HT1080 (cell line): ENCODE measurements around the gene ZCCHC3. TPM values are rescaled to one million over a fixed set of nuclear protein-coding genes. Genes with fewer than 3 reads are reported as not detected.
"Not testable (repeated sequence)": the region's sequence is repeated elsewhere in the genome, so short reads cannot be mapped to it uniquely, and the experiment has no call there.

ENCODE experiments used
- DNase-seq: peaks from one replicate; pipeline ENCODE4 v3.0.0-alpha.2; 2015; ENCODE audit warnings: low read depth
- polyA plus RNA-seq, 2 experiments: library from polyadenylated mRNA; depleted of rRNA; stranded (reverse); fragments of >200 nt; gene quantifications; 2 replicates each; pipeline ENCODE4 v1.2.3, GENCODE V29; 2015
- total RNA-seq: library from RNA; depleted of rRNA; stranded (reverse); fragments of >200 nt; shearing (Covaris generic); gene quantifications from 2 replicates; pipeline ENCODE4 v1.2.3, GENCODE V29; 2014; rRNA removed

Gene ZCCHC3, protein sequence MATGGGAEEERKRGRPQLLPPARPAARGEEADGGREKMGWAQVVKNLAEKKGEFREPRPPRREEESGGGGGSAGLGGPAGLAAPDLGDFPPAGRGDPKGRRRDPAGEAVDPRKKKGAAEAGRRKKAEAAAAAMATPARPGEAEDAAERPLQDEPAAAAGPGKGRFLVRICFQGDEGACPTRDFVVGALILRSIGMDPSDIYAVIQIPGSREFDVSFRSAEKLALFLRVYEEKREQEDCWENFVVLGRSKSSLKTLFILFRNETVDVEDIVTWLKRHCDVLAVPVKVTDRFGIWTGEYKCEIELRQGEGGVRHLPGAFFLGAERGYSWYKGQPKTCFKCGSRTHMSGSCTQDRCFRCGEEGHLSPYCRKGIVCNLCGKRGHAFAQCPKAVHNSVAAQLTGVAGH
- total RNA-seq, result 17.3 and 22.2 TPM in 2 replicates
- 14.9 and 17.1 TPM in 2 replicates for polyA plus RNA-seq (2015; cell fraction: cytosol; rRNA removed)
- 11.4 and 13.0 TPM in 2 replicates for polyA plus RNA-seq (2015; cell fraction: nucleus; rRNA removed)

DNA sequence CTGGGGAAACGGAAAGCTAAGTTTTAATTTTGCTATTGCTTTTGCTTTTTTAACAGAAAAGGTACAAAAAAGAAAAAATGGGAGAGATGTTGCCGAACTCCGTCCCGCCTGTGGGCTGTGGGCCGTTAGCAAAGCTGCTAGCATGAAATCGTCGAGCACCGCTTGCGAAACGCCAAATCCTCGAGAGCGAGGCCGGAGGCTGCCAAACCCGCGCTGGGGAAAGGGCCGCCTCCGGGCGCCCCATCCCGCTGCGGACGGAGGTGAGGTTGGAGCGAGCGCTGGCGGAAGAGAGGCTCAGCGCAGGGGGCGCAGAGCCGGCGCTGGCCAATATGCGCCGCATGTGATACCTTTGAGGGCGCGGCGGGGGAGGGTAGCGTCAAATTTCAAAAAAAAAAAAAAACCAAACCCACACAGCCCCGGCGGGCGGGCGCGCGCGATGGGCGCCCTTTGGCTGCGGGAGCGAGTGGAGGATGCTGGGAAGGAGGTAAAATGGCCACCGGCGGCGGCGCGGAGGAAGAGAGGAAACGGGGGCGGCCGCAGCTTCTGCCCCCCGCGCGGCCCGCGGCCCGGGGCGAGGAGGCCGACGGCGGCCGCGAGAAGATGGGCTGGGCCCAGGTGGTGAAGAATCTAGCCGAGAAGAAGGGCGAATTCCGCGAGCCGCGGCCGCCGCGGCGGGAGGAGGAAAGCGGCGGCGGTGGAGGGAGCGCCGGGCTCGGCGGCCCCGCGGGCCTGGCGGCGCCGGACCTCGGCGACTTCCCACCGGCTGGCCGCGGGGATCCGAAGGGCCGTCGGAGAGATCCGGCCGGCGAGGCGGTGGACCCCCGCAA, at the start of gene ZCCHC3:
TSS of gene ZCCHC3 (plus strand) at position 473 of the 827 bp plus-strand sequence. CDS start at position 490, 17 bp downstream.
- peak; percentile 97 for DNase-seq

DNA sequence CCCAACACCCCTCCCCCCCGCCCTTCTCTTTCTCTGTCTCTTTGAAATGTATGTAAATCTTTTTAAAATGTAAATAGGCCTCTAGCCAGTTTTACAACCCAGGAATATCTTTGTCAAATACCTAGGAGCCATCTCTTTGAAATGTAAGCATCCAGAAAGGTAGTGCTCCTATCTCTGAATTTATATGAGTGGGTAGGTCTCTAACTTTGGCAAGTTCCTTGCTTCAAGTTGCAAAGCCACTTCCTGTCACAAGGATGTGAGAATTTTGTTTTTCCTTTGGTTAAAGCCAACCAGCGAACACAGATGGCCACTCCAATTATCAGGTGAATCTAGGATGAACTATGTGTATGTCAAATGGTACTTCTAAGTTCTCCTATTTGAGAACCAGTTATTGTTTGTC, 46.0 kb upstream of the ZCCHC3 start:
- no peak for DNase-seq

DNA sequence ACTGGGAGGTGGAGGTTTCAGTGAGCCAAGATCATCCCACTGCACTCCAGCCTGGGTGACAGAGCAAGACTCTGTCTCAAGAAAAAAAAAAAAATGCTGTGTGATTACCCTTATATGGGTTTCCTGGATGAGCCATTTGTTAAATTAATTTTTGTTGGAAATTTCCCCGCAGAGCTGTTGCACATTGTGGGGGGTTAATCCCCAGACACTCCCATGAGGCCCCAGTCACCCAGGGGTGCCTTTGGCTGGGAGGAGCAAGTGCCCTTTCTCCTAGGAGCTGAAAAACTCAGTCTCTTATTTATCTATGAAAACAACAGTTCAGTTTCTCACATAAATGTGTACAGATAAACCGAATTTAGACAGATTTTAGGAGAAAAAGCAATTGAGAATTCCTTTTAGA, 44.6 kb upstream of the ZCCHC3 start:
- DNase-seq, result no peak

DNA sequence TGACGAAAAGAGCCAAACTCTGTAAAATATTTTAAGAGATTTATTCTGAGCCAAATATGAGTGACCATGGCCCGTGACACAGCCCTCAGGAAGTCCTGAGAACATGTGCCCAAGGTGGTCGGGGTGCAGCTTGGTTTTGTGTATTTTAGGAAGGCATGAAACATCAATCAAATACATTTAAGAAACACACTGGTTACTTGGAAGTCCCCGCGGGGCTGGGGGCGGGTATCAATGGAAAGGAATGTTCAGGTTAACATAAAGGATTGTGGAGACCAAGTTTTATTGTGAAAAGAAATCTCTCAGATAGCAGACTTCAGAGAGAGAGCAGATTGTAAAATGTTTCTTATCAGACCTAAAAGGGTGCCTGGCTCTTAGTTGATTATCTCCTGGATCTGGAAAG, 43.9 kb upstream of the ZCCHC3 start:
- not testable (repeated sequence) for DNase-seq

DNA sequence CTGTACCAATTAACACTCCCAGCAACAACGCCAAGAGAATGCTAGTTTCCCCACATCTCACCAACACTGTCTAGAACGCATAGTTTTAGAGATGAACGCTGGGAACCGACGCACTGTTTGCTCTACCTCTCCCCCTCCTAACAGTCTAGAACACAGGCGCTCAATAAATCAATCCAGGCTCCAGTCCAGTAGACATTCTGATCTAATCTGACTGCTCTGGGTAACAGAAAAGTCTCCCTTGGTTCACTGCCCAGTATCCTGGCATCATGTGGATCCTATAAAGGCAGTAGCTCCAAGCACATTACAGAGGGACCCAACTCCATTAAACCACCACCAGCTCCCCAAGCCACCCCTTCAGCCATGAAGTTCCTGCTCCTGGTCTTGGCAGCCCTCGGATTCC, 40.0 kb upstream of the ZCCHC3 start, which contains the start of gene DEFB132:
TSS of gene DEFB132 (plus strand) at position 306 of the 400 bp plus-strand sequence. CDS start at position 361, 55 bp downstream.
- DNase-seq, result no peak

DNA sequence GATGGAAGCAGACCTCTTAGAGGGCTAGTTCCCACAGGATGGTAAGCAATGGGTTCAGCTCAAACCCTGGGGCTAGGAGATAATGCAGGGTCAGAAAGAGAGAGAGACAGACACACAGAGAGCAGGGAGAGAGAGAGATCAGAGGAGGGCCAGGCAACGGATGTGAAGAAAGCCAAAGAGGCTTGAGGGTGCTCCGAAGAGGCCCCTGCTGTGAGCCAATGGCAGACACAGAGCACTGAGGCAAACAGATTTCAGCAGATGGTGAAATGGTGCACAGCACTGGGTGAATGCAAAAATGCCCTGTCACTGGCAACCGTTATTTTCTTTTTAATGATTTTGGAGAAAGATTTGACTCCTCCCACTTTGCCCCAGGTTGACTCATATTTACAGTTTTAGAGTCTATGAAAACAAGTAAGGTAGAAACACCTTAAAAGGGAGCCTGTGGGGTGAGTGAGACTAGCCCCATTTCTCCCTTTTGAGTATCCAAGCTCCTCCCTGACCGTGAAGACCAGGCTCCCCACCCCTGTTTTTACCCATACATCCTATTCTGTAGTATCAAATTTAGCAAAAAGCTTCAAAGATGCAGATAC, 39.0 kb upstream of the ZCCHC3 start:
- no peak for DNase-seq

DNA sequence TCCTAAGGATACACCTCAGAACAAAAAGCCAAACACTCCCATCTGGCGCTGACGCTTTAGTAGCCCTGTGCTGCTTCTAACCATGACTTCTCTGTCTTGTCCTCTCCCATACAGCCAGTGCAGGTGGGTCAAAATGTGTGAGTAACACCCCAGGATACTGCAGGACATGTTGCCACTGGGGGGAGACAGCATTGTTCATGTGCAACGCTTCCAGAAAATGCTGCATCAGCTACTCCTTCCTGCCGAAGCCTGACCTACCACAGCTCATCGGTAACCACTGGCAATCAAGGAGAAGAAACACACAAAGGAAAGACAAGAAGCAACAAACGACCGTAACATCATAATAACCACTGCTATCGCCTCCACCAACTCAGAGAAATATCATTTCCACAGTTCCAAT, 38.4 kb upstream of the ZCCHC3 start:
- peak; percentile 55 for DNase-seq

DNA sequence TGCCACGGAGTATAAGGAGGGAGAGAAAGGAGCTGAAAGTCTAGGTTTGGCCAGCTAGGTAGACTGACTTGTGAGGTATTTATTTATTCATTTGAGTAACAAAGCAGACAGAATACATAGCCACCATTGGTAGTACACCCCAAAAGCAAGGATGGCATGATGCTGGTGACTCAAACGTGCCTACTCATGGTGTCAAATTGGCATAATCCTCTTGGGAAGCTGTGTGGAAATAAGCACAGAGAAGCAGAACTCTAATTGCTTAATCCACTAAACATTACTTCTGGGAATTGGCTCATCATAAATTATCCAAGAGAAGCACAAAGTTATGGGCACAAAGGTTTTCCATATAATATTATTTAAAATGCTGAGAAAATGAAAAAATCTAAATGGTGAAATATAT, 37.4 kb upstream of the ZCCHC3 start:
- no peak for DNase-seq

DNA sequence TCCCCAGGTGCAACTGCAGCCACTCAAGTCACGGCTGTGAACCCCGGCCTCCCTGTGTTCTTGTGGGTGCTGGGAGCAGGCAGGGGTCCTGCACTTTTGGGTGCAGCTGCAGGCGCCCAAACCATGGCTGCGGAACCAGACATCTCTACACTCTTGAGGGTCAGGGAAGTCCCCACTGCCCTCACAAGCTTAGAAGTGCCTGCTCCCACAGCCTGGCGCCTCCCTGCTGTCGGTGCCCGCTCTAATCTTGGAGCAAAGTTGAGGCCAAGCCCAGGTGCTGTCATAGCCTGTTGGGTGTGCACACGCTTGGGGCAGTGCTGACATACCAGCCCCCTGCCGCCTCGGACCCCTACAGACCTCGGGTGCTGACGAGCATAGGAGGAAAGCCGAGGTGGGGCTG, 33.7 kb upstream of the ZCCHC3 start:
- no peak for DNase-seq

DNA sequence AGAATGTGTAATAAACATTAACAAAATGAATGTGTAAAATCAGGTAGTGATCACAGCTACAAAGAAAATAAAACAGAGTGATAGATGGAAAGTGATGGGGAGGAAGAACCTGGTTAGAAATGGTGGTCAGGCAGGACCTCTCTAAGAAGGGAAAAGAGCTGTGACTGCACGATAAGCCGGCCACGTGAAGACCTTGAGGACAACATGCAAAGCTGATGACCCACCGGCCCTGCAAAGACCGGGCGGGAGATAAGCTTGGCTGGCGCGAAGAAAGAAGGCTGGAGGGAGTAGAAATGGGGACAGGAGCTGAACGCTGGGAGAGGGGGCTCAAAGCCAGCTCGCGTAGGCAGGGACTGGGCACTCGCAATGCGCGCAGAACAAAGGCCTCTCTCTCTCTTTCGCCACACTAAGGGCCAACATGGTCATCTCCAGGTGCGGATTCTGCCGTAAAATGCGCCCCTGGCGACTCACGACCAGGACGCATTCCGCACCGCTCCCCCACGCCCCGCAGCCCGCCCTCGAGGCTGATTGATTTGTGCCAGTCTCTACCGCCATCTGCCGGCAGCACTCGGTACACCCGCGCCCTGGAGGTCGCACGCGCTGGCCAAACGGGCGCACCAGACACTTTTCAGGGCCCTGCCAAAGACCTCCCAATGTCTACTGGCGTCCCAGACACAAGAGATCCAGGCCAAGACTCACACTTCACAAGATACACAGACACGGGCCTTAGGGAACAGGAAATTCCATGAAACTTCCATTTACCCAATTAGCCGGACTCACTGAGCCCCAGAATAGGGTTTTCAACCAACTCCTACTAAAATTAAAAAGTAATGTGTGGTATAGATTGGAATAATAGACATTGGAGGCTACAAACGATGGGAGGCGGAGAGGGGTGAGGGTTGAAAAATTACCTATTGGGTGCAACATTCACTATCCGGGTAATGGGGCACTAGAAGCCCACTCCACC, 30.5 kb upstream of the ZCCHC3 start:
- DNase-seq, result peak; percentile 82

DNA sequence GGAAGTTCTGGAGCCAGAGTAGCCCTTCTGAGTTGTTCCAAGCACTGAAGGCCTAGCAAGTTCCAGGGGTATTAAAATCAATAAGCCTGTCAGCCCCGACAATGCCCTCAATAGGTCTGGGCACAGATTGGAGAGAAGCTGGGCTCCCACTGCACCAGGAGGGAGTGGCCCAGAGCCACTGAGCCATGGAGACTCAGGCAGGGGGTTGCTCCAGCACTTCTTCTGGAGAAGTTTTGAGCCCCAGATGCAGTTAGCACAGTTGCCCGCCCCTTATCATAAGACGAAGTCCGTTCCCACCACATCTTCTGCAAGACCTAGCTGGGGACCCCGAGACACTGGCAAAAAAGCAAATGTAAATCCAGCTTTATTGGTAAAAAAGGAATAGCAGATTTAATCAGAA, 26.9 kb upstream of the ZCCHC3 start:
- DNase-seq, result no peak

DNA sequence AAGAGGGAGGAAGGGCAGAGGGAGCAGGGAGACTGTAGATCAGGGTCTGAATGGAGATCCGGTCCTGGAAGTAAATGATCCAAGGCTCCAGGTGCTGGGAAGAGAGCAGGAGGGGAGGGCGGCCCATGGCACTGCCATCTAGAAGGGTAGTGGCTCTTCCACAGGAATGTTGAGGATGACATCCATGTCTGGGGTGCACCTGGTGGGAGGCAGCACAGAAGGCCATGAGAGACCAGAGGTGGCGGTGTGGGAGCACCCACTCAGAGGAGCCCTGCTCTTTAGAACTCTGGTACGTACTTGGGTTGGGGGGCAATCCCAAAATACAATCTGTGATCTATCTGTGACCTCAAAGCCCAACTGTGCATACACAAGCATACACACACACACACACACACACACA, 26.3 kb upstream of the ZCCHC3 start:
- DNase-seq, result no peak

DNA sequence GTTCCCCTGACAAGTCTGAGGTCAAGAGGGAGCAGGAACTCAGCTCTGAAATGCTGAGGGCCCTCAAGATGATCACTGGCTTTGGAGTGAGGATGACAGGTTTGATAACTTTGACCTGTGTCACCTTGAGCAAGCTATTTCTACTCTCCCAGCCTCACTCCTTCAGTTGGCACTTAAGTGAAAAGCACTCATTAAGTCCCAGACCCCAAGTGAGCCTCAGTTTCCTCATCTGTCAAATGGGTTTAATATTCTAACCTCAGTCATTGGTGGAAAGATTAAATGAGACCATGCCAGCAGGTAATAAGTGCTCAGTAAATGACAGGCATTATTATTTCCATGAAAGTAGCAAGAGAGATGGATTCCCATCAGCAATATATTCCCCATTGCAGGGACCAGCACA, 25.8 kb upstream of the ZCCHC3 start:
- DNase-seq, result no peak

DNA sequence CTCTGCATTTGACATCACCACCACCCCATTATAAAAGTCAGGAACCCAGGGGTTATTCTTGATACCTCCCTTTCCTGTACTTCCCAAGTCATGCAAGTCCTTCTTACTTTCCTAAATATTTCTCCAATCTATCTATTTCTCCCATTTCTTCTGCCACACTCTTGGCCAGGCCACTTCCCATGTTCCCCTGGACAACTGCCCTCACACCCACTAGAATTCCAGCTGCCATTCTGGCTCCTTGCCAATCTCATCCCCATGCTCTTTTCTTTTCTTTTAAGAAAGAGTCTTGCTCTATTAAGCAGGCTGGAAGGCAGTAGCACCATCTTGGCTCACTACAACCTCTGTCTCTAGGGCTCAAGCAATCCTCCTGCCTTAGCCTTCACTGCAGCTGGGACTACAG, 24.7 kb upstream of the ZCCHC3 start:
- DNase-seq, result no peak

DNA sequence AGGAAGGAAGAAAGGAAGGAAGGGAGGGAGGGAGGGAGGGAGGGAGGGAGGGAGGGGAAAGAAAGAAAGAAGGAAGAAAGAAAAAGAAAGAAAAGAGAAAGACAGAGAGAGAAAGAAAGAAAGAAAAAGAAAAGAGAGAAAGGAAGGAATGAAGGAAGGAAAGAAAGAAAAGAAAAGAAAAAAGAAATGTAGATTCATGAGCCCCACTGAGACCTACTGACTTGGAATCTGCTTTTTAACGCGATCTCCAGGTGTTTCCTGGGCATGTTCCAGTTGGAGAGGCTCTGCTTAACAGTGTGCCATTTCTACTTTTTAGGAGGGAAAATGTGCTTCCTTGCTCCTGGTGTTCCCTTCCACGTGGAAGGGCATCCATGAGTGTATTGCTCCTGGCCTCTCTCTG, 23.5 kb upstream of the ZCCHC3 start:
- no peak for DNase-seq

DNA sequence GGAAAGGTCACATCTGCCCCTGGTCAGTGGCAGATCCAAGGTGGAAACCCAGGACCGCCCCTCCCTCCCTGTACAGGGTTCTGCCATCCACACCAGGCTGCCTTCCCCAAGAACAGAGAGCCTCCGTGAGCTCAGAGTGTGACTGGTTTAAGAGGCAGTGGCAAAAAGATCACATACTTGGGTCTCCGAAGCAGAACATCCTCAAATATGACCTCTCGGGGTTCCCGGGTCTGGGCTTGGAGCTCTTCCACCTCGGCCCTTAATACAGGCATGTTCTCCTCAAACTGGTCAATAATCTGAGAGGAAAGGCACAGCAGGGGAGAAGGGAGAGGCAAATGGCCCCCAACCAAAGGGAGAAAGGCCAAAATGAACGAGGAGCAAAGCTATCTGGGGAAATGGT, 21.6 kb upstream of the ZCCHC3 start:
- DNase-seq, result no peak

DNA sequence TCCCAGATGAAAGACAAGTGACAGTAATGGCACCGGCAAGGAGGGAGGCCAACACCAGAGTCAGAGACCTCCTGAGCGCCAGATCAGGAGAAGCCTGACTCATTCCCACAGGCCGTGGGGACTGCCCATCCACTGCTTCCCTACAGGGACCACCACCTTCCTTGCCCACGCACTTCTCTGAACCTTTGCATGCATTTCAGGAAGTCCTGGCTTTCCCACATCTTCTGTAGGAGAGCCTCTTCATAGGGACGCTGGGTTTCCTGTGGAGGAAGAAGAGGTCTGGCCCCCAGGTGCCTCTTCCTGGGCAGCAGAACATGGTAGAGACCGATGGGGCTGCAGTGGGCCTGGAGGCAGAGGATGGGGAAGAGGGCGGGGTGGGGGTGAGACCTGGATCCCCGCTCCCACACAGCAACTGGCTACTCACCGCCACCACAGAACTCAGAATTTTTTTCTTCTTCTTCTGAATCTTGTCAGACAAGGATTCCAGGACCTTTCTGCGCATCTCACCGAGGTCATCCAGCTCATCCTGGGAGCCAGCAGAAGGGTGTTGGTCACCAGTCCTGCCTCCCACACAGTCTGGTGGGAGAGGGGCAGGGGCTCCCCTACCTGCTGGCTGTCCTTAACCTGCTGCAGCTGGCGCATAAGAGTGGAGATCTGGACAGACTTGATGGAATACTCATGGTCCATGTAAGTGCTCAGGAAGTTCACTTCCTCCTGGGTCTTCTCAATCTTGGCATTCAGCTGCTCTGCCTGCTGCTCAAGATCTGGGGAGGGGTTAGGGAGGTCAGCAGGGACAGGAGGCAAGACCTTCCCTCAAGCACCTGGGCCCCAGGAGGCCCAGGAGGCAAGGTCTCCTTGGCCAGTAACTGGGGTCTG, 20.5 kb upstream of the ZCCHC3 start:
- no peak for DNase-seq

DNA sequence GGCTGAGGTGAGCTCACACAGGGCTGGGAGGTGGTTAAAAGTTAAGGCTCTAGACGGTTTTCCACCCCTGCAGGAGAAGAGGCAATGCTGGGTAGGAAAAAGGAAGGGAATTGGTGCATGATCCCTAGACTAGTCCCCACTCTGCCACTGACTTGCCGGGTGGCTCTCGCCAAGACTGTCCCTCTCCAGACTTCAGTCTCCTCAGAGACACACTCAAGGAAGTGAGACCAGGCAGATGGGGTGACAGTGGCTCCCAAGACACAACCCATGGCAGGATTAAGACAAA, 19.9 kb upstream of the ZCCHC3 start:
- no peak for DNase-seq

DNA sequence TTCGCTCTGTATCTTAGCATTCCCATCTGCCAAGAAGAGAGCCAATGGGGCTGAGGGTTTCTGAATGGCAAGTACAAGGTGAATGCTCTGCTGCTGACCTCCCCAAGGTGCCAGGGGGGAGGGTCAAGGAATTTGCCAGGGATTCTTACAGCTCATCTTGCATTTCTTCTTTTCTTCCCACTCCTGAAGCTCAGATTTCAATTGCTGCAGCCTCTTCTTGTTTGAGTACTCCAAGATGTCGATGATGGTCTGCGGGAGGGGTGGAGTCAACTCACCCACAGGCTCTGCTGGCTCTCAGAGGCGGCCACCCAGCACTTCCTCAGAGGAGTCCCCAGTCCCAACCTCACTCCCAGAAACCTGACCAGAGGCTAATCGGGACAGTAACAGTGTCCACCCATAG, 19.2 kb upstream of the ZCCHC3 start:
- no peak for DNase-seq
